GM23338 (cell line): ENCODE results near the gene SLC4A5. TPM values are rescaled to one million over a fixed set of nuclear protein-coding genes. Genes with fewer than 3 reads are reported as not detected.
A peak's percentile ranks its signal among the peaks of the same experiment; 100 is the strongest.

Experiments
- ATAC-seq: fragments of 200-7000 bp; cut with Tn5 transposase; 3 replicates; pipeline ENCODE4 v1.9.1; 2020
- DNase-seq: peaks from one replicate; pipeline ENCODE4 v3.0.0-alpha.2; 2015; ENCODE audit warnings: low spot score
- H2AFZ ChIP-seq: fragments of 200-600 bp; sonication (generic); 2 replicates; pipeline ENCODE4 v1.8.0; 2016; ENCODE audit warnings: antibody characterized with exemption, mild to moderate bottlenecking, moderate library complexity
- H3F3A ChIP-seq: fragments of 200-600 bp; sonication (generic); replicated peaks from 2 replicates; pipeline ENCODE4 v1.8.0; 2017; ENCODE audit warnings: antibody characterized with exemption, mixed run types, low read depth
- H3K27ac ChIP-seq: fragments of 200-600 bp; sonication (generic); 2 replicates; pipeline ENCODE4 v1.6.1; 2016; ENCODE audit warnings: low read depth
- H3K27me3 ChIP-seq: fragments of 200-600 bp; sonication (generic); 2 replicates; pipeline ENCODE4 v1.8.0; 2016; ENCODE audit warnings: mild to moderate bottlenecking, mixed run types, moderate library complexity; ENCODE audit not compliant: insufficient read depth
- H3K36me3 ChIP-seq: fragments of 200-600 bp; sonication (generic); 2 replicates; pipeline ENCODE4 v1.8.0; 2016; ENCODE audit warnings: mild to moderate bottlenecking; ENCODE audit not compliant: insufficient read depth
- H3K4me1 ChIP-seq: fragments of 200-600 bp; sonication (generic); 2 replicates; pipeline ENCODE4 v1.8.0; 2016; ENCODE audit warnings: mild to moderate bottlenecking, moderate library complexity; ENCODE audit not compliant: insufficient read depth
- H3K4me2 ChIP-seq: fragments of 200-600 bp; sonication (generic); 2 replicates; pipeline ENCODE4 v1.7.1; 2017; ENCODE audit warnings: mixed run types
- H3K4me3 ChIP-seq: fragments of 200-600 bp; sonication (generic); 2 replicates; pipeline ENCODE4 v1.6.1; 2016; ENCODE audit warnings: mixed run types
- H3K79me2 ChIP-seq: fragments of 200-600 bp; sonication (generic); replicated peaks from 2 replicates; pipeline ENCODE4 v1.8.0; 2017; ENCODE audit warnings: mild to moderate bottlenecking; ENCODE audit not compliant: insufficient read depth
- H3K9me2 ChIP-seq: fragments of 200-600 bp; sonication (generic); 2 replicates; pipeline ENCODE4 v1.8.0; 2017; ENCODE audit not compliant: insufficient read depth
- H4K20me1 ChIP-seq: fragments of 200-600 bp; sonication (generic); replicated peaks from 2 replicates; pipeline ENCODE4 v1.8.0; 2017; ENCODE audit warnings: mild to moderate bottlenecking; ENCODE audit not compliant: insufficient read depth
- H3K27ac Mint-ChIP-seq: 2 replicates; pipeline ENCODE4 v1.8.0; 2020; ENCODE audit warnings: inconsistent platforms, mild to moderate bottlenecking, moderate library complexity, mixed read lengths
- H3K27me3 Mint-ChIP-seq: 3 replicates; pipeline ENCODE4 v1.8.0; 2022; ENCODE audit warnings: low read depth, mild to moderate bottlenecking, moderate library complexity, mixed read lengths, inconsistent platforms; ENCODE audit not compliant: insufficient read depth, poor library complexity
- H3K36me3 Mint-ChIP-seq: 3 replicates; pipeline ENCODE4 v1.8.0; 2021; ENCODE audit warnings: low read depth, mild to moderate bottlenecking, inconsistent platforms, moderate library complexity, mixed read lengths
- H3K4me1 Mint-ChIP-seq: 3 replicates; pipeline ENCODE4 v1.8.0; 2020; ENCODE audit warnings: mild to moderate bottlenecking, inconsistent platforms, mixed read lengths
- H3K4me3 Mint-ChIP-seq: 3 replicates; pipeline ENCODE4 v1.8.0; 2021; ENCODE audit warnings: moderate library complexity, mild to moderate bottlenecking, inconsistent platforms, mixed read lengths
- H3K9me3 Mint-ChIP-seq: 3 replicates; pipeline ENCODE4 v1.8.0; 2020; ENCODE audit warnings: moderate library complexity, mild to moderate bottlenecking, inconsistent platforms, mixed read lengths
- CREB1 ChIP-seq: fragments of 250-450 bp; sonication (Bioruptor Pico); IDR thresholded peaks from 2 replicates; pipeline ENCODE4 v1.5.0; 2020; ENCODE audit warnings: low read depth, mild to moderate bottlenecking, moderate library complexity
- CTCF ChIP-seq, 2 experiments: fragments of 200-600 bp in 1 of 2; sonication (generic) in 1 of 2; conservative IDR thresholded peaks; 2 replicates each; pipeline versions ENCODE4 v1.5.1 to v1.6.1; 2016 to 2017; ENCODE audit warnings: antibody characterized with exemption in 2 of 2, low read depth in 2 of 2, mild to moderate bottlenecking in 2 of 2, moderate library complexity in 1 of 2
- ETS1 ChIP-seq: IDR thresholded peaks from 2 replicates; pipeline ENCODE4 v1.6.1; 2016; ENCODE audit warnings: antibody characterized with exemption
- EZH2phosphoT487 ChIP-seq: fragments of 200-600 bp; sonication (generic); IDR thresholded peaks from one replicate; pipeline ENCODE4 v1.8.1; 2018; ENCODE audit warnings: antibody characterized with exemption; ENCODE audit not compliant: unreplicated experiment
- JUNB ChIP-seq: IDR thresholded peaks from one replicate; pipeline ENCODE4 v1.6.1; 2016; ENCODE audit warnings: antibody characterized with exemption; ENCODE audit not compliant: unreplicated experiment
- POLR2AphosphoS5 ChIP-seq: IDR thresholded peaks from 2 replicates; pipeline ENCODE4 v1.6.1; 2016; ENCODE audit warnings: antibody characterized with exemption, low read depth
- REST ChIP-seq: IDR thresholded peaks from one replicate; pipeline ENCODE4 v1.6.1; 2018; ENCODE audit warnings: antibody characterized with exemption; ENCODE audit not compliant: unreplicated experiment
- ZNF114 ChIP-seq: fragments of 250-450 bp; sonication (Bioruptor Pico); IDR thresholded peaks from 2 replicates; pipeline ENCODE4 v1.5.0; 2020; ENCODE audit warnings: mild to moderate bottlenecking, moderate library complexity
- ZNF331 ChIP-seq: fragments of 250-450 bp; sonication (Bioruptor Pico); IDR thresholded peaks from 2 replicates; pipeline ENCODE4 v1.5.0; 2020; ENCODE audit warnings: low read depth, mild to moderate bottlenecking, moderate library complexity
- ZNF462 ChIP-seq: fragments of 250-450 bp; sonication (Bioruptor Pico); IDR thresholded peaks from 2 replicates; pipeline ENCODE4 v1.5.0; 2020; ENCODE audit warnings: mild to moderate bottlenecking, moderate library complexity
- polyA plus RNA-seq: library from polyadenylated mRNA; unstranded; fragments of >200 nt; fragmentation: Nextera tagmentation; extraction: Ambion mirVana; gene quantifications from 2 replicates; pipeline ENCODE4 v1.2.1, GENCODE V29; 2016
- total RNA-seq: library from RNA; depleted of rRNA; stranded (reverse); fragments of >200 nt; shearing (Covaris generic); gene quantifications from 2 replicates; pipeline ENCODE4 v1.2.3, GENCODE V29; 2014

The SLC4A5 gene
- total and polyA plus RNA-seq, 2 experiments from 2014 or later, result 0.24 to 0.70 TPM

GRCh38 chr2:74267068-74267467, 76.1 kb downstream of the SLC4A5 start:
- no peaks in the 10 kb centered on the region for H3K27me3 ChIP-seq
- no peaks in the 10 kb centered on the region for H3F3A ChIP-seq
- H3K27ac Mint-ChIP-seq, result no peak overlapping the region
- no peak overlapping the region for H3K4me2 ChIP-seq
- no peaks in the 10 kb centered on the region for H3K36me3 ChIP-seq
- H3K9me3 Mint-ChIP-seq, result no peaks in the 10 kb centered on the region
- H3K4me1 ChIP-seq, result no peaks in the 10 kb centered on the region
- no peak overlapping the region for H3K27ac ChIP-seq
- TF ChIP-seq CREB1 (CRISPR knock-in tag), result no peak
- TF ChIP-seq CTCF (conservative IDR thresholded peaks at IDR 0.05; ENCODE audit: low read depth in 2 of 2), result peak; percentile 49 to 66
- peaks cover 3% of the 10 kb centered on the region for H3K27me3 Mint-ChIP-seq
- H3K4me3 ChIP-seq, result no peak overlapping the region
- no peak overlapping the region for H2AFZ ChIP-seq
- ATAC-seq (peak; percentile 85), DNase-seq (peak; percentile 60)
- no peaks in the 10 kb centered on the region for H3K36me3 Mint-ChIP-seq
- no peaks in the 10 kb centered on the region for H3K4me1 Mint-ChIP-seq
- H3K79me2 ChIP-seq, result no peaks in the 10 kb centered on the region
- H4K20me1 ChIP-seq, result no peaks in the 10 kb centered on the region
- no peak overlapping the region for H3K4me3 Mint-ChIP-seq
- H3K9me2 ChIP-seq, result no peaks in the 10 kb centered on the region

- Histone ChIP-seq H3K9me2 (no peaks in the 10 kb centered on the region), H3K27me3 (no peaks in the 10 kb centered on the region), H3F3A (no peaks in the 10 kb centered on the region), H2AFZ (no peak overlapping the region), H3K4me3 (no peak overlapping the region), H4K20me1 (no peaks in the 10 kb centered on the region), H3K4me2 (no peak overlapping the region), H3K4me1 (no peaks in the 10 kb centered on the region; the same call in 1 of the 2 replicates), H3K27ac (no peak overlapping the region), H3K36me3 (no peaks in the 10 kb centered on the region), H3K79me2 (no peaks in the 10 kb centered on the region)
- no peak overlapping the region for H3K27ac Mint-ChIP-seq
- H3K27me3 Mint-ChIP-seq, result peaks cover 6% of the 10 kb centered on the region
- no peak overlapping the region for H3K4me3 Mint-ChIP-seq
- H3K36me3 Mint-ChIP-seq, result no peaks in the 10 kb centered on the region; the same call in 2 of the 3 replicates
- no peaks in the 10 kb centered on the region for H3K9me3 Mint-ChIP-seq
- peaks cover 16% of the 10 kb centered on the region for H3K4me1 Mint-ChIP-seq
- ATAC-seq (no peak), DNase-seq (no peak)
- TF ChIP-seq JUNB (no peak), ETS1 (no peak), ZNF462 (no peak), REST (no peak), POLR2AphosphoS5 (no peak), ZNF114 (CRISPR knock-in tag) (no peak), EZH2phosphoT487 (no peak), ZNF331 (CRISPR knock-in tag) (no peak)
Observed at GRCh38 chr2:74264281-74264680, 78.9 kb downstream of the SLC4A5 start.
